HCT116 (cell line): Measurements from ENCODE around the gene PPP2R5C. TPM values are rescaled to one million over a fixed set of nuclear protein-coding genes. Genes with fewer than 3 reads are reported as not detected.

Source experiments
- ATAC-seq: fragments of 200-7000 bp; cut with Tn5 transposase; 2 replicates; pipeline ENCODE4 v1.9.1; 2020; ENCODE audit warnings: mild to moderate bottlenecking, moderate library complexity
- BruUV-seq: library from RNA; stranded (reverse); fragments of 400-500 nt; replicated peaks from 2 replicates; lab custom pipeline; 2021; lab: Mats Ljungman, UMichigan
- CTCF ChIA-PET: fragments of 300-600 bp; sonication (Branson Sonifier 250); formaldehyde crosslinking; loops from one replicate; lab custom pipeline; 2021; ENCODE audit warnings: antibody characterized with exemption; lab: Charles Lee
- POLR2A ChIA-PET: fragments of 300-600, 350-600 bp; sonication (Branson Sonifier 250); formaldehyde crosslinking; loops from one replicate; lab custom pipeline; 2021; ENCODE audit warnings: antibody characterized with exemption; lab: Charles Lee
- RAD21 ChIA-PET, 2 experiments: fragments of 300-600 bp; sonication (Branson Sonifier 250); formaldehyde crosslinking; loops; one replicate each; lab custom pipeline; 2023; ENCODE audit warnings: low total read pairs in 2 of 2; ENCODE audit not compliant: uncharacterized antibody in 2 of 2, unreplicated experiment in 2 of 2, low non-redundant PET in 1 of 2; lab: Charles Lee
- DNase-seq: peaks from one replicate; pipeline ENCODE4 v3.0.0-alpha.2; 2010; ENCODE audit warnings: low read depth, low spot score
- H2AFZ ChIP-seq: fragments of 200-600 bp; shearing (Covaris generic), sonication (generic); 2 replicates; pipeline ENCODE4 v1.6.1; 2017; ENCODE audit warnings: low read depth, mixed run types, mixed read lengths, antibody characterized with exemption, low read length; ENCODE audit not compliant: poor library complexity, severe bottlenecking
- H3K27ac ChIP-seq: 2 replicates; pipeline ENCODE4 v1.5.1; 2012; ENCODE audit warnings: low read depth, low read length
- H3K27me3 ChIP-seq: fragments of 200-600 bp; sonication (generic); 2 replicates; pipeline ENCODE4 v1.6.1; 2016; ENCODE audit warnings: mixed run types, low read length, mixed read lengths; ENCODE audit not compliant: insufficient read depth
- H3K36me3 ChIP-seq, 2 experiments: fragments of 200-500 bp in 1 of 2; fragments of 200-600 bp in 1 of 2; sonication (Bioruptor generic) in 1 of 2; sonication (generic) in 1 of 2; 2 replicates each; pipeline versions ENCODE4 v1.5.1 to v1.6.1; 2014 to 2016; ENCODE audit warnings: low read length in 2 of 2, inconsistent platforms in 1 of 2, mixed read lengths in 1 of 2, mixed run types in 1 of 2; ENCODE audit not compliant: insufficient read depth in 2 of 2, control insufficient read depth in 1 of 2
- H3K4me1 ChIP-seq, 2 experiments: fragments of 200-600 bp in 1 of 2; sonication (generic) in 1 of 2; 2 replicates each; pipeline versions ENCODE4 v1.5.1 to v1.6.1; 2012 to 2017; ENCODE audit warnings: low read length in 2 of 2, inconsistent platforms in 1 of 2, mild to moderate bottlenecking in 1 of 2, mixed read lengths in 1 of 2, mixed run types in 1 of 2, moderate library complexity in 1 of 2; ENCODE audit not compliant: insufficient read depth in 2 of 2, control insufficient read depth in 1 of 2
- H3K4me2 ChIP-seq: fragments of 200-600 bp; sonication (generic); 2 replicates; pipeline ENCODE4 v1.6.1; 2017; ENCODE audit warnings: mixed run types, low read length, mixed read lengths
- H3K4me3 ChIP-seq, 2 experiments: fragments of 200-600 bp in 1 of 2; sonication (generic) in 1 of 2; replicated peaks in 1 of 2; 2 replicates each; pipeline ENCODE4 v1.5.1; 2011 to 2016; ENCODE audit warnings: low read length in 2 of 2, control low read depth in 1 of 2, low read depth in 1 of 2, mild to moderate bottlenecking in 1 of 2, mixed read lengths in 1 of 2, mixed run types in 1 of 2
- H3K79me2 ChIP-seq: fragments of 200-600 bp; sonication (generic); 2 replicates; pipeline ENCODE4 v1.6.1; 2017; ENCODE audit warnings: mild to moderate bottlenecking, mixed run types, low read length, moderate library complexity, mixed read lengths; ENCODE audit not compliant: insufficient read depth
- H3K9ac ChIP-seq: fragments of 200-600 bp; sonication (generic); 2 replicates; pipeline ENCODE4 v1.6.1; 2016; ENCODE audit warnings: low read length, mixed read lengths
- H3K9me2 ChIP-seq: fragments of 200-600 bp; sonication (generic), shearing (Covaris generic); 2 replicates; pipeline ENCODE4 v1.6.1; 2017; ENCODE audit warnings: mixed run types, mild to moderate bottlenecking, moderate library complexity; ENCODE audit not compliant: insufficient read depth
- H3K9me3 ChIP-seq, 2 experiments: fragments of 200-500 bp in 1 of 2; fragments of 200-600 bp in 1 of 2; sonication (Bioruptor generic) in 1 of 2; sonication (generic) in 1 of 2; 2 replicates each; pipeline ENCODE4 v1.6.1; 2014 to 2017; ENCODE audit warnings: low read length in 2 of 2, mixed read lengths in 2 of 2, inconsistent platforms in 1 of 2, low read depth in 1 of 2, mild to moderate bottlenecking in 1 of 2, mixed run types in 1 of 2, moderate library complexity in 1 of 2; ENCODE audit not compliant: control insufficient read depth in 1 of 2, insufficient read depth in 1 of 2
- H4K20me1 ChIP-seq: fragments of 200-600 bp; sonication (generic), shearing (Covaris generic); 2 replicates; pipeline ENCODE4 v1.6.1; 2017; ENCODE audit warnings: mixed run types, mild to moderate bottlenecking, moderate library complexity; ENCODE audit not compliant: insufficient read depth
- CBX3 ChIP-seq: IDR thresholded peaks from 2 replicates; pipeline ENCODE4 v1.6.1; 2012; ENCODE audit warnings: low read depth
- CEBPB ChIP-seq: IDR thresholded peaks from 2 replicates; pipeline ENCODE4 v1.6.1; 2012; ENCODE audit warnings: low read depth
- CTCF ChIP-seq, 3 experiments: fragments of 200-600 bp in 1 of 3; sonication (generic) in 1 of 3; IDR thresholded peaks in 2 of 3; conservative IDR thresholded peaks in 1 of 3; 2 replicates each; pipeline ENCODE4 v1.5.1; 2012 to 2017; ENCODE audit warnings: low read depth in 2 of 3, low read length in 2 of 3, antibody characterized with exemption in 1 of 3, borderline replicate concordance in 1 of 3, control low read depth in 1 of 3, mild to moderate bottlenecking in 1 of 3, mixed read lengths in 1 of 3, mixed run types in 1 of 3, moderate library complexity in 1 of 3; ENCODE audit not compliant: insufficient read depth in 1 of 3
- ELF1 ChIP-seq: IDR thresholded peaks from 2 replicates; pipeline ENCODE4 v1.6.1; 2012; ENCODE audit warnings: low read depth, borderline replicate concordance
- FOSL1 ChIP-seq: IDR thresholded peaks from 2 replicates; pipeline ENCODE4 v1.6.1; 2012; ENCODE audit warnings: low read depth
- JUND ChIP-seq: IDR thresholded peaks from 2 replicates; pipeline ENCODE4 v1.6.1; 2012
- MAX ChIP-seq: IDR thresholded peaks from 2 replicates; pipeline ENCODE4 v1.6.1; 2012
- POLR2A ChIP-seq: IDR thresholded peaks from 2 replicates; pipeline ENCODE4 v1.7.0; 2011; ENCODE audit warnings: borderline replicate concordance; ENCODE audit not compliant: insufficient read depth, insufficient read length; ENCODE audit errors: extremely low read depth
- POLR2AphosphoS5 ChIP-seq: IDR thresholded peaks from 2 replicates; pipeline ENCODE4 v1.6.1; 2011; ENCODE audit warnings: mild to moderate bottlenecking, low read depth, low read length, moderate library complexity
- SIN3A ChIP-seq: IDR thresholded peaks from 2 replicates; pipeline ENCODE4 v1.6.1; 2012; ENCODE audit warnings: low read depth
- SP1 ChIP-seq: IDR thresholded peaks from 2 replicates; pipeline ENCODE4 v1.6.1; 2012; ENCODE audit warnings: low read depth
- SRF ChIP-seq: IDR thresholded peaks from 2 replicates; pipeline ENCODE4 v1.6.1; 2012; ENCODE audit warnings: low read depth
- TCF7L2 ChIP-seq: IDR thresholded peaks from 2 replicates; pipeline ENCODE4 v1.7.0; 2011; ENCODE audit warnings: borderline replicate concordance, inconsistent platforms; ENCODE audit not compliant: insufficient read depth, insufficient read length; ENCODE audit errors: extremely low read depth
- YY1 ChIP-seq: IDR thresholded peaks from 2 replicates; pipeline ENCODE4 v1.6.1; 2011; ENCODE audit warnings: low read length, low read depth, moderate library complexity, mild to moderate bottlenecking; ENCODE audit not compliant: insufficient replicate concordance; ENCODE audit errors: extremely low read depth
- ZFX ChIP-seq: fragments of 450-650 bp; IDR thresholded peaks from 2 replicates; pipeline ENCODE4 v1.6.1; 2017
- intact Hi-C: fragments of 100-400 bp; cut with micrococcal nuclease; formaldehyde crosslinking; loops from 2 replicates; pipeline ENCODE4 v1.10.0; 2022
- total RNA-seq: library from RNA; stranded (reverse); gene quantifications from one replicate; pipeline ENCODE4 v1.2.1, GENCODE V29; 2021; ENCODE audit not compliant: unreplicated experiment

Gene PPP2R5C
- total RNA-seq, 1 experiment from 2014 or later = 117 TPM

- POLR2A ChIA-PET = interaction anchor here (0.6 to 1.2 kb wide), 2 partner anchors 207 to 212 kb away, joined by 3 to 4 read pairs; no protein-coding TSS in a partner anchor
- Histone ChIP-seq H3K9me2 (no peaks in the 10 kb centered on the region), H3K9me3 (no peaks in the 10 kb centered on the region), H3K27me3 (no peaks in the 10 kb centered on the region), H3K4me3 (peak overlapping the region; percentile 8 to 42; a peak in 2 of 4 replicates), H3K4me1 (peaks cover 26 to 30% of the 10 kb centered on the region in 2 experiments), H3K79me2 (peaks cover 84% of the 10 kb centered on the region), H3K36me3 (peaks cover 7 to 11% of the 10 kb centered on the region in 2 experiments; a peak in 3 of 4 replicates), H2AFZ (no peak overlapping the region), H4K20me1 (no peaks in the 10 kb centered on the region), H3K4me2 (peak overlapping the region; percentile 75), H3K9ac (peak overlapping the region; percentile 55), H3K27ac (peak overlapping the region; percentile 62; the same call in 1 of the 2 replicates)
- peak; percentile 79 for TF ChIP-seq CEBPB
- peak; percentile 50 for TF ChIP-seq TCF7L2
- TF ChIP-seq YY1 = peak; percentile 18
- TF ChIP-seq POLR2AphosphoS5 = peak; percentile 69
- peak; percentile 67; the same call in 1 of the 2 replicates for TF ChIP-seq SRF
- peak; percentile 80 for TF ChIP-seq SIN3A
- peak; percentile 80 for TF ChIP-seq SP1
- peak; percentile 97 for TF ChIP-seq JUND
- TF ChIP-seq CBX3 = peak; percentile 95
- no peak for TF ChIP-seq ZFX
- peak; percentile 93 for TF ChIP-seq FOSL1
- no peak for TF ChIP-seq POLR2A
- peak; percentile 94 for TF ChIP-seq MAX
- no peak for TF ChIP-seq ELF1
- no peak for TF ChIP-seq CTCF (IDR thresholded peaks at IDR 0.05 in 2 of 3, conservative IDR thresholded peaks at IDR 0.05 in 1 of 3; ENCODE audit: borderline replicate concordance in 1 of 3, insufficient read depth in 1 of 3, low read depth in 2 of 3, low read length in 2 of 3)
- CTCF ChIA-PET = interaction anchor here (0.7 to 2.2 kb wide), 6 partner anchors 11 to 722 kb away, joined by 3 to 7 read pairs (median 4); no protein-coding TSS in a partner anchor
- RAD21 ChIA-PET = interaction anchor here in 1 of 2 experiments (0.6 kb wide), 1 partner anchor 201 kb away, joined by 3 read pairs; no protein-coding TSS in a partner anchor
- DNase-seq (peak; percentile 91), ATAC-seq (peak; percentile 99)
- intact Hi-C loops = no loop called here
- no TSS peak for BruUV-seq
Measured at GRCh38 chr14:101972126-101972866, 210.8 kb downstream of the PPP2R5C start.
